Endothelial cell of umbilical vein (primary cell): ENCODE data around the gene DPP3. TPM values are rescaled to one million over a fixed set of nuclear protein-coding genes. Genes with fewer than 3 reads are reported as not detected.

Experiments used
- BruUV-seq: library from RNA; stranded (reverse); fragments of 400-500 nt; replicated peaks from 2 replicates; lab custom pipeline; 2021; lab: Mats Ljungman, UMichigan
- CTCF ChIA-PET: fragments of 300-600, 350-600 bp; sonication (Branson Sonifier 250); formaldehyde crosslinking; loops from one replicate; lab custom pipeline; 2021; ENCODE audit warnings: antibody characterized with exemption, inconsistent platforms; lab: Charles Lee
- POLR2A ChIA-PET: fragments of 300-600, 350-600 bp; sonication (Branson Sonifier 250); formaldehyde crosslinking; loops from one replicate; lab custom pipeline; 2021; ENCODE audit warnings: antibody characterized with exemption, inconsistent platforms; lab: Charles Lee
- DNase-seq: peaks from one replicate; pipeline ENCODE4 v3.0.0-alpha.2; 2011; ENCODE audit warnings: low read depth, low spot score
- FAIRE-seq: peaks from 2 replicates; lab custom pipeline; 2011; peaks lifted over from hg19 to GRCh38; lab: Jason Lieb, UNC
- H2AFZ ChIP-seq: 2 replicates; pipeline ENCODE4 v1.6.0; 2012; ENCODE audit warnings: low read depth, low read length, control low read depth, inconsistent platforms
- H3K27ac ChIP-seq: 2 replicates; pipeline ENCODE4 v1.5.1; 2011; ENCODE audit warnings: low read depth, mild to moderate bottlenecking, control low read depth, low read length, moderate library complexity; ENCODE audit not compliant: insufficient read depth
- H3K27me3 ChIP-seq, 2 experiments: 2 replicates each; pipeline versions ENCODE4 v1.6.0 to v1.6.1; 2011; ENCODE audit warnings: low read length in 2 of 2, mixed read lengths in 1 of 2; ENCODE audit not compliant: control insufficient read depth in 2 of 2, insufficient read depth in 2 of 2
- H3K36me3 ChIP-seq, 2 experiments: 2 replicates in 1 of 2; 3 replicates in 1 of 2; pipeline ENCODE4 v1.5.1; 2011; ENCODE audit warnings: low read length in 2 of 2, mild to moderate bottlenecking in 1 of 2, moderate library complexity in 1 of 2; ENCODE audit not compliant: control insufficient read depth in 2 of 2, insufficient read depth in 2 of 2; ENCODE audit errors: extremely low read depth in 1 of 2
- H3K4me1 ChIP-seq: 3 replicates; pipeline ENCODE4 v1.5.1; 2011; ENCODE audit warnings: mild to moderate bottlenecking, low read length; ENCODE audit not compliant: control insufficient read depth, insufficient read depth; ENCODE audit errors: extremely low read depth
- H3K4me2 ChIP-seq: 2 replicates; pipeline ENCODE4 v1.6.1; 2011; ENCODE audit warnings: low read length, control low read depth, mixed read lengths; ENCODE audit not compliant: insufficient read depth
- H3K4me3 ChIP-seq, 3 experiments: fragments of 200-600 bp in 1 of 3; sonication (generic), shearing (Covaris generic) in 1 of 3; replicated peaks in 1 of 3; 2 replicates each; pipeline ENCODE4 v1.5.1; 2011 to 2016; ENCODE audit warnings: control low read depth in 3 of 3, low read length in 3 of 3, mild to moderate bottlenecking in 2 of 3, inconsistent platforms in 1 of 3, low read depth in 1 of 3, moderate library complexity in 1 of 3; ENCODE audit not compliant: insufficient read depth in 1 of 3
- H3K79me2 ChIP-seq: 2 replicates; pipeline ENCODE4 v1.6.0; 2012; ENCODE audit warnings: low read length, inconsistent platforms; ENCODE audit not compliant: control insufficient read depth, insufficient read depth
- H3K9ac ChIP-seq: replicated peaks from 2 replicates; pipeline ENCODE3; 2011; ENCODE audit warnings: low read length, control low read depth; ENCODE audit not compliant: insufficient read depth; ENCODE audit errors: extremely low read depth
- H3K9me1 ChIP-seq: replicated peaks from 3 replicates; pipeline ENCODE4 v1.6.0; 2011; ENCODE audit warnings: mild to moderate bottlenecking, low read length; ENCODE audit not compliant: control insufficient read depth, insufficient read depth; ENCODE audit errors: extremely low read depth
- H3K9me3 ChIP-seq: replicated peaks from 2 replicates; pipeline ENCODE4 v1.5.1; 2012; ENCODE audit warnings: low read length, inconsistent platforms; ENCODE audit not compliant: control insufficient read depth, insufficient read depth
- H4K20me1 ChIP-seq: replicated peaks from 2 replicates; pipeline ENCODE3; 2011; ENCODE audit warnings: mild to moderate bottlenecking, low read length; ENCODE audit not compliant: control insufficient read depth, insufficient read depth; ENCODE audit errors: extremely low read depth
- CTCF ChIP-seq, 2 donors: IDR thresholded peaks; 1 replicate in 1 of 2; 2 replicates in 1 of 2; pipeline ENCODE4 v1.5.1; 2011; ENCODE audit warnings: low read length in 2 of 2, mild to moderate bottlenecking in 2 of 2, moderate library complexity in 2 of 2, control low read depth in 1 of 2, inconsistent platforms in 1 of 2, low read depth in 1 of 2; ENCODE audit not compliant: insufficient read depth in 1 of 2; ENCODE audit errors: extremely low read depth in 1 of 2
- EZH2 ChIP-seq: IDR thresholded peaks from 2 replicates; pipeline ENCODE4 v1.6.1; 2012; ENCODE audit warnings: borderline replicate concordance, low read depth, mild to moderate bottlenecking, moderate library complexity, low read length, inconsistent platforms; ENCODE audit not compliant: severe bottlenecking
- FOS ChIP-seq: IDR thresholded peaks from 2 replicates; pipeline ENCODE4 v1.6.1; 2011; ENCODE audit warnings: mild to moderate bottlenecking, low read length, moderate library complexity, borderline replicate concordance; ENCODE audit not compliant: insufficient read depth
- GATA2 ChIP-seq: IDR thresholded peaks from 2 replicates; pipeline ENCODE4 v1.7.0; 2011; ENCODE audit warnings: low read depth, mild to moderate bottlenecking, moderate library complexity, mixed read lengths, low read length; ENCODE audit not compliant: insufficient read length, insufficient read depth
- JUN ChIP-seq: IDR thresholded peaks from 2 replicates; pipeline ENCODE4 v1.6.1; 2011; ENCODE audit warnings: borderline replicate concordance, low read depth; ENCODE audit not compliant: insufficient read length, insufficient read depth
- MAX ChIP-seq: IDR thresholded peaks from 2 replicates; pipeline ENCODE4 v1.6.1; 2011; ENCODE audit not compliant: insufficient read depth, insufficient read length
- MYC ChIP-seq: IDR thresholded peaks from one replicate; pipeline ENCODE4 v1.6.1; 2011; ENCODE audit warnings: mild to moderate bottlenecking, low read depth, low read length
- POLR2A ChIP-seq: IDR thresholded peaks from 2 replicates; pipeline ENCODE4 v1.6.1; 2012; ENCODE audit warnings: low read depth, mild to moderate bottlenecking, control low read depth, low read length
- POLR2AphosphoS5 ChIP-seq: IDR thresholded peaks from 2 replicates; pipeline ENCODE4 v1.6.1; 2012; ENCODE audit warnings: low read depth, mild to moderate bottlenecking, control low read depth, low read length, moderate library complexity; ENCODE audit not compliant: insufficient read depth
- dilution Hi-C: fragments of 300-500 bp; cut with MboI; formaldehyde crosslinking; loops from one replicate; pipeline ENCODE4 v1.15.0; 2019; ENCODE audit warnings: low sequenced_read_pairs; ENCODE audit not compliant: extremely low pct_ligation_motif_present
- intact Hi-C: fragments of 100-400 bp; cut with micrococcal nuclease; formaldehyde crosslinking; loops from one replicate; pipeline ENCODE4 v1.10.0; 2022
- polyA plus RNA-seq, 4 experiments: library from polyadenylated mRNA; depleted of rRNA in 3 of 4; stranded (reverse) in 3 of 4; unstranded in 1 of 4; fragments of >200 nt; gene quantifications; 2 replicates each; pipeline versions ENCODE4 v1.2.1 to v1.2.3, GENCODE V29; 2011 to 2012; ENCODE audit warnings: missing spikeins in 1 of 4
- total RNA-seq: library from RNA; stranded (reverse); gene quantifications from 2 replicates; pipeline ENCODE4 v1.2.3, GENCODE V29; 2021

DPP3 gene
- total and polyA plus RNA-seq, 2 donors (not counting 3 experiments of a cell fraction or from before 2014, with no cell fraction given): 46.4 to 50.4 TPM

GRCh38 chr11:66556086-66556485 is 75.9 kb downstream of the DPP3 start:
- intact Hi-C loops (no loop called here), dilution Hi-C loops (no loop called here)
- Histone ChIP-seq H2AFZ (no peak overlapping the region), H3K9me3 (no peaks in the 10 kb centered on the region), H3K9me1 (no peaks in the 10 kb centered on the region), H3K9ac (no peak overlapping the region), H3K27me3 (peaks cover 5 to 6% of the 10 kb centered on the region in 2 experiments), H3K79me2 (no peaks in the 10 kb centered on the region), H3K4me1 (no peaks in the 10 kb centered on the region), H3K27ac (no peak overlapping the region), H3K4me3 (no peak overlapping the region), H4K20me1 (no peaks in the 10 kb centered on the region), H3K4me2 (no peak overlapping the region), H3K36me3 (no peaks in the 10 kb centered on the region)
- CTCF ChIA-PET: interaction anchor here (1.0 kb wide), 1 partner anchor 122 kb away, joined by 3 read pairs; no protein-coding TSS in a partner anchor
- BruUV-seq: no TSS peak
- no peak for FAIRE-seq
- DNase-seq: no peak
- POLR2A ChIA-PET: no interaction called here
- no peak for TF ChIP-seq MAX
- no peak for TF ChIP-seq JUN

- no peak for FAIRE-seq
- TF ChIP-seq GATA2 (no peak), JUN (no peak), POLR2A (no peak), MAX (no peak), CTCF (IDR thresholded peaks at IDR 0.05; ENCODE audit: extremely low read depth in 1 of 2, insufficient read depth in 1 of 2, low read depth in 1 of 2, low read length in 2 of 2) (no peak), FOS (no peak), EZH2 (no peak), MYC (no peak), POLR2AphosphoS5 (no peak)
- no peaks in the 10 kb centered on the region for H3K9me3 ChIP-seq
- ChIA-PET POLR2A (no interaction called here), CTCF (no interaction called here)
- dilution Hi-C loops: no loop called here
- H3K9me1 ChIP-seq: no peaks in the 10 kb centered on the region
- BruUV-seq: no TSS peak
- no peak overlapping the region for H2AFZ ChIP-seq
- intact Hi-C loops: no loop called here
- H3K79me2 ChIP-seq: no peaks in the 10 kb centered on the region
- DNase-seq: no peak
- H3K36me3 ChIP-seq: no peaks in the 10 kb centered on the region
- H3K9ac ChIP-seq: no peak overlapping the region
- no peaks in the 10 kb centered on the region for H4K20me1 ChIP-seq
- no peak overlapping the region for H3K27ac ChIP-seq
- peaks cover 5 to 6% of the 10 kb centered on the region in 2 experiments for H3K27me3 ChIP-seq
- H3K4me2 ChIP-seq: no peak overlapping the region
- H3K4me3 ChIP-seq: no peak overlapping the region
- H3K4me1 ChIP-seq: no peaks in the 10 kb centered on the region
Measured at GRCh38 chr11:66557733-66558326, 77.6 kb downstream of the DPP3 start.
